ENCODE measurements around the gene NOX3.

Gene NOX3

GRCh38 chr6:155402656-155403304 is 52.9 kb downstream of the NOX3 start:
- DNase-seq: no peak

- DNase-seq: peak in 14 of 58 donors; percentile 2 to 44 (median 18)
Observed at GRCh38 chr6:155400654-155400965, 55.0 kb downstream of the NOX3 start.

- DNase-seq: no peak
Observed at GRCh38 chr6:155399745-155400653, 55.6 kb downstream of the NOX3 start.

- no peak for DNase-seq
Observed at GRCh38 chr6:155399062-155399744, 56.4 kb downstream of the NOX3 start.

DNA sequence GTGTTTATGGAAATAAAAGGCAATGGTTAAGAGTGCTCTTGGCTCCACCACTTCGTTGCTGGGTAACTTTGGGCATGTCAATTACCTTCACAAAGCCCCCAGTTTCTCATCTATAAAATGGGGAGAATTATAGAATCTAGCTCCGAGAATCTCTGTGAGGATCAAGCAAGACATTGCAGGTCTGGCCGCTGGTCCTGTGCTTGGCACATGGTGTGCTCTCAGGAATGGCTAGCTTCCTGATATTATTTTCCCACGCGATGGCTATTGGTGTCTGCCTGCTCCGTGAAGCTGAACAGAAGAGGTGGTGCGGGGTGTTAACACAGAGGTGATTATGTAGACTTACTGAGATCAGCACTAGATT is 57.0 kb downstream of the NOX3 start:
- no peak for DNase-seq

DNA sequence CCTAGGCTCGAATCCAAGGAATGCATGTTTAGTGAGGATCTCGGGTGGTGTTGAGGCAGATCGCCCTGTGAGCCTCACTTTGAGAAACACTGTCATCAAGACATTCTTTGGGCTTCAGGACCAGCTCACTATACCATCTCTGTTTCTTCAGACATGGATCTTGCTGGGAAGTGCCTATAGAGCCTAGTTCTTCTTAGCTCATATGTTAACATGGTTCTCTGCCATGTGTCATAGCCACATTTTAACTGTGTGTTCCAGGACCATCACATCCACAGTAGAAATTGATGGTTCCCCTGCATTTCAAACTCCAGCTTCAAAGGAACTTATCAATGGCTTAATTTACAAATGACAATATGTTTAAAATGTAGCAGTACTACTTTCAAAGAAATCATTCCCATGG is 57.4 kb downstream of the NOX3 start:
- no peak for DNase-seq

DNA sequence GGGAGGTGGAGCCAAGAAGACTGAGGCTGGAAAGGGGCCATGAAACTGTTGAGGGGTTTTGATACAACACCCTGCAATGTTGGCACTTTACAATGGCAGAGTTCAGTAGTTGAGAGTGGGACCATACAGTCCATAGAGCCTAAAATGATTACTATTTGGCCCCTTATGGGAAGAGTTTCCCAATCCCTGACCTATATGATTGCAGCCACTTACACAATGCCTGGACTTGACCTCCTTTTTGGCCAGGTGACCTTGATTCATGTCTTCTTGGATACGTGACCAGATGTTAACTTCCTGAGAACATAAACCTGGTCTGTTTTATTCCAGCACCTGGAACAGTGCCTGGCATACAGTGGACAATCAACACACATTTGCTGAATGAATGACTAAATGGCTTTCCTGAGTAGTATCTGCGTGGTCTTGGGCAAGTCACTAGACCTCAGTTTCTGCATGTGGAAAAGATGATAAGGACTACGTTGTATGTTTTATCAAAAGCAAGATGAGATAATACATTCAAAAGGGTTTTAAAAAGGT is 58.4 kb downstream of the NOX3 start:
- DNase-seq: no peak

- DNase-seq: no peak
Observed at GRCh38 chr6:155396605-155397004, 59.0 kb downstream of the NOX3 start.

GRCh38 chr6:155395339-155395738 is 60.3 kb downstream of the NOX3 start:
- DNase-seq: no peak

DNA sequence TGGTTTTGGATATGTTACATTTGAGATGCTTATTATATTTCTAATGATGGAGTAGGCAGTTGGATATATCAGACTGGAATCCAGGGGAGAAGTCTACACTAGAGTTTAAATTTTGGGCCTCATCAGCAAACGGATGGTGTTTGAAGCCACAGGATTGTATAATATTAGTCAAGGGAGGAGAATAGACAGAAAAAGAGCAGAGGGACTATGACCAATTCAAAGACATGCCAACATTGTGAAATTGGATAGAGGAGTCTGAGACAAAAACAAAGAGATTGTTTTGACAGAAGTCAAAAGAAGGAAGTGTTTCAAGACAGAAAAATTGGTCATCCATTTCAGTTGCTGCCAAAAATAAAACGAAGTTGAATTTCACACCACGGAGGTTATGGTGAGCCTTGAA is 66.5 kb downstream of the NOX3 start:
- DNase-seq: no peak

- no peak for DNase-seq
Observed at GRCh38 chr6:155388591-155388990, 67.0 kb downstream of the NOX3 start.

DNA sequence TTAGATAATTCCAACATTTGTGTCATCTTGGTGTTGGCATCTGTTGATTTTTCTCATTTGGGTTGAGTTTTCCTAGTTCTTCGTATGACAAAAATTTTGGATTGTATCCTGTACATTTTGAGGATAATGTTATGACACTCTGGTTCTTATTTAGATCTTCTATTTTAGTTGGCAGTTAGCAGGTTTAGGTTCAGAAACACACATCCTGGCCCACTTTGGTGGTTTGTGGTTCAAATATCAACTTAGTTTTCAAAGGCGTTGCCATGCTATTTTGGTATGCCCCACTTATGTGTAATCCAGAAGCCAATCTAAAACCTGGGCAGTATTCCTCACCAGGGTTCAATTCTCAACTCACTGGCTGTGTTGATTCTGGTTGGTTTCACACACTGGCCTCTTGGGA is 68.2 kb downstream of the NOX3 start:
- no peak for DNase-seq

DNA sequence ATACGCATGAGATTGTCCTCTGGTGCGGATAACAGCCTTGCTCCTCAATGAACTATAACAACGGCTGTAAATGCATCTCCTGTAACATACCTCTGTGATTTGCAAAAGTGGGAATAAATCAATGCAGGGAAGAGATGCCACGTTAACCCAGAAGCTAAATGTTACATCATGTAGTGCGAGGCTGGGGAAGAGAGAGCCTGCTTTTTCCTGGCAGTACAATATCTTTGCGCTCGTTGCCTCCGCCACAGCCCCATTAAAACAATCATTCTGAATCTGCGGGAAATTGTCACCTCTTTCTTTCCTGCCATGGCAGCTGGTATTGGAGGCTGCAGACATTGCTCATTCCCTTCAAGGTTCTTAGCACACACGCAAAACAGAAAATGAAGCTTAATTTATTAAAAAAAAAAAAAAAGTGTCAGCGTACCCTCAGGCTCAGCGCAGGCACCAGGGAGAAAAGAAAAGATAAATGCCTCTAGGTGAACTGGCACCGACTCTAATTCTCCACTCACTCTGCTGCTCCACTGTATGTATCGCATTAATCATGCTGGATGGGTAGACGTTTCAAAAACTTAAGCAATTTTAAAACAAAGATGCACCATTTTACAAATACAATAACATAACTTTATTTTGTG is 71.2 kb downstream of the NOX3 start:
- DNase-seq: no peak

GRCh38 chr6:155383913-155384312 is 71.7 kb downstream of the NOX3 start:
- DNase-seq: no peak

DNA sequence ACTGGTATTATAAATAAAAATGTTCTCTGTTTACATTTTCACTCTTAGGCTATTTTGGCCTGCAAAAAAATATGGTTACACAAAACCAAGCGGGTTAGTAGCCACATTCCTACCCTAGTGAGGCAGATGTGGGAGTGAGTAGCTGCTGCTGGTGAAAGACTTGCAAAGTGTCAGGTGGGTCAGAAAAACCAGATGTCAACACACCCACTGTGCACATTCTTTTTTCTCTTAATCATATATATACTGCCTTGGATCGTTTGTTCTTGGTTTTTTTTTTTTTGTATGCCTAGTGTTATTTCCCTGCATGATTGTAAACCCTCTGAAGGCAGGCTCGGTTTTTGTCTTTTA is 73.3 kb downstream of the NOX3 start:
- DNase-seq: no peak

DNA sequence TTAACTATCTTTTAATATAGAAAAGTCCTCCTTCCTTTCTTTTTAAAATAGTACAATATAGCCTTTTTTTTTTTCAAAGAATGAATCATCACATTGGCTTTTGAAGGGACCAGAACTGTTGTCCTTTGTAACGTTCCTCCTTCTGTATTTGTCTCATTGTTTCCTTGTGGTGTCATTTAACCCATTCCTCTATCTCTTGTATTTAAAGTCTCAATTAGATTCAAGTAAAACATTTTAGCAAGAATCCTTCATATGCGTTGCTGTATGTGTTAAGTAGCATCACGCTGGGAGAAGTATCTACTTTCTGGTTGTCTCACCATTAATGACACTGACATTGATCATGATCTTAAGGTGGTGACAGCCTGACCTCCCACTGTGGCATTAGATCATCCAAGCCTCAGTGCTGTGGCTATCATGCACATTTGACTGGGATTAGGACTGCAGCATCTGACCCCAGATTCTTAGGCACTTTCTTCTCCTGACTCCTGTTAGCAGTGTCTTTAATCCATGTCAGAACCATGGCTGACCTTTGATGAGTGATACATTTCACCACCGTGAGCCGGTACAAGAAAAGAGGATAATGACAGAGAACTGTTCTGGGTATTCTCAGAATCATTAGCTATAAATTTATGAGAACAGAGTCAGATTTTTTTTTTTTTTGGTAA is 73.8 kb downstream of the NOX3 start:
- no peak for DNase-seq

DNA sequence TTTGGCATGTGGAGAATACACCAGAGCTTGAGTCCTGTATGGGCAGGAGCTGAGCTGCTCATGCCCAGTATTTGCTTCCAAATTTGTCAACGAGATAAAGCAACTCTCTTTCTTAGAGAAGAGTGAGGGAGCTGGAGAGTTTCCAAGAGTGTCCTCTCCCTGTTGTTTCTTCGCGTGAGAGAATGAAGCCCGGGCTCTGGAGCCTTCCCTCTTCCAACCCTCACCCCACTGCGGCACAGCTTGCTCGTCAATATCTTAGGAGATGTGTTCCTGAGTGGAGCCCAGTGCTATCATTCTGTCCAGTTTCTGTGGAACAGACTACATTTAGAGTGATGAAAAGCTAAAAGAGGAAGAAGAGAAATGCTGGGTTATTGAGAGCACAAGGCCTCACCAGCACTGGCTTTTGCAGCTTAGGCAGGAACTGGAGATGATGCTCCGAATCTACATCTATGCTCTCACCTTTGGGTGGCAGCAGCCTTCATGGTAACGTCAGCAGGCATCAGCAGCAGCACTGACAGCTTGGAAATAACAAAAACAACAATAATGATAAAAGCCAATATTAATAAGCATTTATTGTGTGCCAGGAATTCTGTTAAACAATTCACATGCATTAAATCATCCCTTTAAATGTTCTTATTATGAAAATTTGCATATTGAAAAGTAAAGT is 74.8 kb downstream of the NOX3 start:
- DNase-seq: no peak

DNA sequence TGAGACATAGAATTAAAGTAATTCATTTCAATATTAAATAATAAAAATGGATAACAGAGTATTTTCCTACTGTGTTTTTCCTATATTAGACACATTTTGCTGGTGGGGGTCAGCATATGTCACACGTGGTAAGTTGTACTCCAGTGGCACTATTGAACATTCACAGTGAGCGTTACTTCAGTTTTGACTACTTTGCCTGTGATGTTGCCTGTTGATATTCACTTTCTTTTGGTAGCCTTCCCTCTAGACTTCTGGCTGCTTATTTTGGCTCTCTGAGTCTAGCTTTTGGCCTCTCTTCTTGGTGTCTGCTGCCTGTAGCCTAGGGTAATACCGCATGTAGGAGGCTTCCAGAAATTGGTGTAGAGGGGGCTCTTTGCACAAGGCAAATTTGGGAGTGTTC is 76.9 kb downstream of the NOX3 start:
- DNase-seq: no peak

DNA sequence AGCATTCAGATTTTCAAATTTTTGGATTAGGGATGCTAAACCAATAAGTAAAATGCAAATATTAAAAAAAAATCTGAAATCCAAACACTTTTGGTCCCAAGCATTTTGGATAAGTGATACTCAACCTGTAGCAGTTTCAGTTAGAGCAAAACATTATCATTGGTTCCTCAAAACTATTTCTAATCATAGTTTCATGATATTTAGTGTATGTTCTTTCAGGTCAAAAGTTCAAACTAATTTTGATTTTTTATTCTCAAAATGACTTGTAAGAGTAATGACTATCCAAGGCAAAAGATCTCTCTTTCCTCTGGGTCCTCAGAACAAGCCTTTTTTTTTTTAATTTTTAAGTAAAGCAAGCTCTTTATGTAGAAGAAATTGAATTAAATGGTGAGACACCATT is 77.4 kb downstream of the NOX3 start:
- DNase-seq: no peak

- DNase-seq: no peak
Observed at GRCh38 chr6:155377061-155377460, 78.6 kb downstream of the NOX3 start.

DNA sequence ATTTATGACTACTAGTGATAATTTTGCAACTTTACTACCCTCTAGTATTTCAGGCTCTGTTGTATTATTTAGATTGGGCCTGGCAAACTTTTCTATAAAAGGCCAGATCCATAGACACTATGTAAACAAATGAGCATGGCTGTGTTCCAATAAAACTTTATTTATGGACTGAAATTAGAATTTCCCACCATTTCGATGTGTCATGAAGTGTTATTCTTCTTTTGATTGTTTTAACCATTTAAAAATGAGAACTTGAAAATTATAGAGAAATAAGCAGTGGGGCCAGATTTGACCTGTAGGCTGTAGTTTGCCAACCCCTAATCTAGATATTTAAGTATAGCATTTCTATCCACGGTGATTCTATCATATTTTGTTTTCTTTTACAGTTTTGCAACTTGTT is 79.8 kb downstream of the NOX3 start:
- DNase-seq: no peak

All from anterior cingulate cortex (tissue), 58 donors.